K562 (cell line): ENCODE data around the gene AFG1L.

ENCODE experiments used
- CHCHD3 ChIP-seq: fragments of 250-450 bp; sonication (Bioruptor Pico); IDR thresholded peaks from 2 replicates; pipeline ENCODE4 v2.1.2; 2022; ENCODE audit warnings: mild to moderate bottlenecking
- CREM ChIP-seq: IDR thresholded peaks from 2 replicates; pipeline ENCODE4 v1.6.1; 2014; ENCODE audit warnings: antibody characterized with exemption, low read depth
- CTCF ChIP-seq, 3 experiments: IDR thresholded peaks in 2 of 3; conservative IDR thresholded peaks in 1 of 3; 2 replicates each; pipeline ENCODE4 v1.5.1; 2011 to 2012; ENCODE audit warnings: low read length in 3 of 3, mild to moderate bottlenecking in 3 of 3, control low read depth in 2 of 3, improper control_type of control experiment in 1 of 3, inconsistent platforms in 1 of 3, low read depth in 1 of 3, mixed read lengths in 1 of 3, moderate library complexity in 1 of 3; ENCODE audit not compliant: insufficient read depth in 2 of 3
- EP300 ChIP-seq: IDR thresholded peaks from 2 replicates; pipeline ENCODE4 v1.6.1; 2012; ENCODE audit warnings: low read length, improper control_type of control experiment
- FOXJ3 ChIP-seq: sonication (generic); formaldehyde crosslinking; IDR thresholded peaks from 2 replicates; pipeline ENCODE4 v1.4.0; 2020; ENCODE audit warnings: mild to moderate bottlenecking, missing genetic modification reagents
- MAX ChIP-seq: sonication (generic); formaldehyde crosslinking; IDR thresholded peaks from 2 replicates; pipeline ENCODE4 v1.9.0; 2022; ENCODE audit warnings: mild to moderate bottlenecking, missing genetic modification reagents
- PHF8 ChIP-seq: fragments of 200-600 bp; sonication (generic); IDR thresholded peaks from 2 replicates; pipeline ENCODE4 v1.6.1; 2012; ENCODE audit warnings: mixed run types, mild to moderate bottlenecking, inconsistent platforms, low read length, moderate library complexity, borderline replicate concordance
- PHTF2 ChIP-seq: fragments of 250-450 bp; sonication (Bioruptor Pico); IDR thresholded peaks from 2 replicates; pipeline ENCODE4 v1.5.0; 2021; ENCODE audit warnings: mild to moderate bottlenecking
- POLR2AphosphoS5 ChIP-seq: IDR thresholded peaks from 2 replicates; pipeline ENCODE4 v1.6.1; 2011; ENCODE audit warnings: mild to moderate bottlenecking, low read depth, low read length, moderate library complexity; ENCODE audit not compliant: control insufficient read depth, insufficient read depth
- RAD21 ChIP-seq, 2 experiments: fragments of 250-450 bp in 1 of 2; fragments of 450-650 bp in 1 of 2; sonication (Bioruptor Pico) in 1 of 2; formaldehyde crosslinking in 1 of 2; IDR thresholded peaks in 1 of 2; conservative IDR thresholded peaks in 1 of 2; 2 replicates each; pipeline versions ENCODE4 v1.4.0 to v1.8.0; 2020 to 2022; ENCODE audit warnings: mild to moderate bottlenecking in 2 of 2, moderate library complexity in 1 of 2

- TF ChIP-seq CHCHD3 (CRISPR knock-in tag) (no peak), PHF8 (no peak), EP300 (no peak), CTCF (IDR thresholded peaks at IDR 0.05 in 2 of 3, conservative IDR thresholded peaks at IDR 0.05 in 1 of 3; ENCODE audit: insufficient read depth in 2 of 3, low read depth in 1 of 3, low read length in 3 of 3) (no peak), CREM (no peak), FOXJ3 (CRISPR knock-in tag) (no peak), RAD21 (CRISPR knock-in tag; conservative IDR thresholded peaks at IDR 0.05 in 1 of 2, IDR thresholded peaks at IDR 0.05 in 1 of 2) (no peak), MAX (no peak), PHTF2 (CRISPR knock-in tag) (no peak), POLR2AphosphoS5 (no peak)
Measured at GRCh38 chr6:108277295-108277694, 17.6 kb upstream of the AFG1L start.
